DND-41 (cell line): Measurements from ENCODE around the gene CITED1.

Source experiments
- ATAC-seq: fragments of 200-7000 bp; cut with Tn5 transposase; 3 replicates; pipeline ENCODE4 v1.9.1; 2021; ENCODE audit warnings: low read depth; ENCODE audit not compliant: insufficient read depth
- DNase-seq: peaks from one replicate; pipeline ENCODE4 v3.0.0-alpha.2; 2020
- H2AFZ ChIP-seq: 2 replicates; pipeline ENCODE4 v1.6.0; 2012; ENCODE audit warnings: low read depth, low read length
- H3K27ac ChIP-seq: 2 replicates; pipeline ENCODE4 v1.5.1; 2012; ENCODE audit warnings: low read length, inconsistent platforms
- H3K27me3 ChIP-seq: fragments of 200-600 bp; sonication (generic); 2 replicates; pipeline ENCODE4 v1.6.0; 2012; ENCODE audit warnings: low read length, mild to moderate bottlenecking, inconsistent platforms; ENCODE audit not compliant: insufficient read depth, poor library complexity
- H3K36me3 ChIP-seq: 2 replicates; pipeline ENCODE4 v1.5.1; 2012; ENCODE audit warnings: low read length, inconsistent platforms; ENCODE audit not compliant: insufficient read depth
- H3K4me1 ChIP-seq: 2 replicates; pipeline ENCODE4 v1.5.1; 2012; ENCODE audit warnings: mild to moderate bottlenecking, low read length; ENCODE audit not compliant: insufficient read depth
- H3K4me2 ChIP-seq: 2 replicates; pipeline ENCODE4 v1.6.0; 2012; ENCODE audit warnings: mild to moderate bottlenecking, moderate library complexity, low read length, inconsistent platforms; ENCODE audit not compliant: insufficient read depth
- H3K4me3 ChIP-seq, 2 experiments: fragments of 200-600 bp in 1 of 2; shearing (Covaris generic) in 1 of 2; 2 replicates each; pipeline ENCODE4 v1.5.1; 2012 to 2016; ENCODE audit warnings: inconsistent platforms in 2 of 2, low read length in 2 of 2, mild to moderate bottlenecking in 2 of 2, low read depth in 1 of 2, moderate library complexity in 1 of 2
- H3K79me2 ChIP-seq: 2 replicates; pipeline ENCODE4 v1.6.0; 2012; ENCODE audit warnings: low read length, inconsistent platforms; ENCODE audit not compliant: insufficient read depth
- H3K9ac ChIP-seq: 2 replicates; pipeline ENCODE4 v1.6.0; 2012; ENCODE audit warnings: low read depth, mild to moderate bottlenecking, inconsistent platforms, low read length, moderate library complexity
- H3K9me3 ChIP-seq: 2 replicates; pipeline ENCODE4 v1.5.1; 2012; ENCODE audit warnings: low read length, moderate library complexity, mild to moderate bottlenecking, inconsistent platforms; ENCODE audit not compliant: insufficient read depth, severe bottlenecking
- H4K20me1 ChIP-seq: 2 replicates; pipeline ENCODE4 v1.6.0; 2012; ENCODE audit warnings: low read length; ENCODE audit not compliant: insufficient read depth
- CTCF ChIP-seq: IDR thresholded peaks from 2 replicates; pipeline ENCODE4 v1.5.1; 2012; ENCODE audit warnings: borderline replicate concordance, low read length, moderate library complexity, mild to moderate bottlenecking; ENCODE audit not compliant: poor library complexity, severe bottlenecking; ENCODE audit errors: extremely low read depth
- EZH2 ChIP-seq: IDR thresholded peaks from 3 replicates; pipeline ENCODE4 v1.6.1; 2012; ENCODE audit warnings: borderline replicate concordance, low read depth, mild to moderate bottlenecking, moderate library complexity, low read length, inconsistent platforms; ENCODE audit not compliant: severe bottlenecking

CITED1 gene

GRCh38 chrX:72312311-72312940 is 6.7 kb upstream of the CITED1 start:
- H3K79me2 ChIP-seq = no peaks in the 10 kb centered on the region
- ATAC-seq (no peak), DNase-seq (no peak)
- no peak overlapping the region for H3K27ac ChIP-seq
- no peaks in the 10 kb centered on the region for H3K36me3 ChIP-seq
- H3K4me3 ChIP-seq = no peak overlapping the region
- H3K27me3 ChIP-seq = peaks cover 3% of the 10 kb centered on the region
- H3K4me2 ChIP-seq = no peak overlapping the region
- no peaks in the 10 kb centered on the region for H3K9me3 ChIP-seq
- H3K4me1 ChIP-seq = no peaks in the 10 kb centered on the region
- no peak overlapping the region for H3K9ac ChIP-seq
- TF ChIP-seq EZH2 (no peak), CTCF (no peak)
- no peak overlapping the region for H2AFZ ChIP-seq
- H4K20me1 ChIP-seq = no peaks in the 10 kb centered on the region

DNA sequence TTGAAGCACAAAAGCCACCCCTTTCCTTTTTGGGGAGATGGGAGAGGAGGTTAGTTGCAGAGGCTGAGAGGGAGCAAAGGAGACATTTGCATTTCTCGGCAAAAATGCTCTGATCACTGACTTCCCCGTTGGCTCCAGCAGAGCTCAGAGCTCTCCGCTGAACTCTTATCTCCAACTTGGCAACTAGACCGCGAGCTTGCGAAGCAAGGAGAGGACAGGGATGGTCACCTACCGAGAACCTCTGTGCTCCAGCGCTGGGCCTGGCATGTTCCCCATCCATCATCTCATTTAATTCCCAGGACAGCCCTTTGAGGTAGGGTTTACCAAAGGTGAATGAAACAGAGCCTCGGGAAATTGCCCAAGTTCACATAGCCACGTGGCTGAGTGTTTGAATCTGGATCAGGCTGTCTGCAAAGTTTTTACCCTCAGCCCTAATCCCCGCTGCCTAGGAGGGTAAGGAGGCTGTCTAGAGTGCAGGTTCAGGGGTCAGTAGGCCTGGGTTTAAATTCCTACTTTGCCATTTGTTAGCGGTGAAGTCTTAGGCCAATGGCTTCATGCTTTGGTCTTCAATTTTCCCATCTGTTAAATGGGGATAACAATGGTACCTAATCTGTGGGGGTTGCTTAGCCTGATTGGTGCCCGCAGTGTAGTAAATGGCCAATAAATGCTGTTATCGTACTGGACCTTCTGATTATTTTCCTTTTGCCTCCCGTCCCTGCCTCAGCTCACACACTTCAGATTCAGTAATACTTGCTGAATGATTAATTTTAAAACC is 3.8 kb upstream of the CITED1 start:
- H3K27me3 ChIP-seq = peaks cover 3% of the 10 kb centered on the region
- no peaks in the 10 kb centered on the region for H3K36me3 ChIP-seq
- H3K4me3 ChIP-seq = no peak overlapping the region
- no peak overlapping the region for H2AFZ ChIP-seq
- DNase-seq (no peak), ATAC-seq (no peak)
- no peaks in the 10 kb centered on the region for H3K9me3 ChIP-seq
- TF ChIP-seq EZH2 (no peak), CTCF (no peak)
- H3K27ac ChIP-seq = no peak overlapping the region
- H3K4me2 ChIP-seq = no peak overlapping the region
- H3K79me2 ChIP-seq = no peaks in the 10 kb centered on the region
- no peaks in the 10 kb centered on the region for H4K20me1 ChIP-seq
- no peaks in the 10 kb centered on the region for H3K4me1 ChIP-seq
- H3K9ac ChIP-seq = no peak overlapping the region

DNA sequence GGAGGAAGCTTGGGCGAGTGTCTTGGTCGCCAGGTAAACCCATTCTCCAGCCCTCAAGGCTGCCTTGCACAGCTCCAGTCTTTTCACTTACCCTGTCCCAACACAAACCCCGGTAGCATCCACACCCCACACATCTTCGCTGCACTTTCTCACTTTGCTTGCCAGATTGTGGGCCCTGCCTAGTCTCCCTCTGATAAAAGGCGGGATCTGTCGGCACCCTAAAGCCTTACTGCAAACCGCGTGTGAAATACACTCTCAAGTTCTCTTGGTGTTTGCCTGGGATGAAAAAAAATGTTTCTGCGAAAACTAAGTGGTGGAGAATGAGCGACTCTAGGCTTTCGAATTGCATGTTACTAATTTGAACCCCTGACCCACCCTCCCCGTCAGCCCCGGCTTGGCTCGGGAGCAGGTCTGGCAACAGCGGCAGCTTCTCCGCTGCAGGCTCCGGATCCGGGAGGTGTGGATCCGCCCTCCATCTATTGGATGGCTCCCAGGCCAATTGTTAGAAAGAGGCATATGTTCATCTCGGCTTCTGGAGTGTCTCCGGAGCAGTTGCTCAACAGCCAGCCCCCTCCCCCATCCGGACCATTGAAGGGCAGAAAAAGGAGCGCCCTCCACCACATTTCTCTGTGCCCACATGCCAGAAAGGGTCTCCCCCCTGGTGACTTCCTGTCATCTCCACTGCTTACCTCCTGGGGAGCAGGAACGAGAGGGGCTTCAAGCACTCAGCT is 3.0 kb upstream of the CITED1 start:
- no peak for TF ChIP-seq CTCF
- TF ChIP-seq EZH2 = no peak
- DNase-seq (no peak), ATAC-seq (no peak)
- H3K9me3 ChIP-seq = no peaks in the 10 kb centered on the region
- H3K4me1 ChIP-seq = no peaks in the 10 kb centered on the region
- H3K9ac ChIP-seq = no peak overlapping the region
- H3K27me3 ChIP-seq = peaks cover 3% of the 10 kb centered on the region
- H3K36me3 ChIP-seq = no peaks in the 10 kb centered on the region
- H2AFZ ChIP-seq = no peak overlapping the region
- no peaks in the 10 kb centered on the region for H4K20me1 ChIP-seq
- H3K79me2 ChIP-seq = no peaks in the 10 kb centered on the region
- H3K27ac ChIP-seq = no peak overlapping the region
- no peak overlapping the region for H3K4me2 ChIP-seq
- no peak overlapping the region for H3K4me3 ChIP-seq
